Measurements from ENCODE around the gene TIAM2.
A peak's percentile ranks its signal among the peaks of the same experiment; 100 is the strongest.

The TIAM2 gene

GRCh38 chr6:155244434-155244833 is 249.3 kb downstream of the TIAM2 start:
- no peak for DNase-seq (ENCODE audit: low read depth in 2 of 2)
- no peak overlapping the region for H3K4me3 ChIP-seq (replicated peaks in 1 of 2; ENCODE audit: low read depth in 2 of 2, low read length in 2 of 2)
- no peak for TF ChIP-seq CTCF (IDR thresholded peaks at IDR 0.05; ENCODE audit: low read depth, low read length)

- DNase-seq (ENCODE audit: low read depth in 2 of 2), result no peak
- no peak overlapping the region for H3K4me3 ChIP-seq (replicated peaks in 1 of 2; ENCODE audit: low read depth in 2 of 2, low read length in 2 of 2)
- TF ChIP-seq CTCF (IDR thresholded peaks at IDR 0.05; ENCODE audit: low read depth, low read length), result no peak
These were observed 250.1 kb downstream of the TIAM2 start for GRCh38 chr6:155245193-155245592.

- no peak for DNase-seq (ENCODE audit: low read depth in 2 of 2)
- H3K4me3 ChIP-seq (replicated peaks in 1 of 2; ENCODE audit: low read depth in 2 of 2, low read length in 2 of 2), result no peak overlapping the region
- TF ChIP-seq CTCF (IDR thresholded peaks at IDR 0.05; ENCODE audit: low read depth, low read length), result no peak
These were observed 250.7 kb downstream of the TIAM2 start for GRCh38 chr6:155245831-155246230.

GRCh38 chr6:155246825-155247224 is 251.7 kb downstream of the TIAM2 start:
- no peak for DNase-seq (ENCODE audit: low read depth in 2 of 2)
- H3K4me3 ChIP-seq (replicated peaks in 1 of 2; ENCODE audit: low read depth in 2 of 2, low read length in 2 of 2), result no peak overlapping the region
- no peak for TF ChIP-seq CTCF (IDR thresholded peaks at IDR 0.05; ENCODE audit: low read depth, low read length)

- no peak for TF ChIP-seq CTCF (IDR thresholded peaks at IDR 0.05; ENCODE audit: low read depth, low read length)
- H3K4me3 ChIP-seq (replicated peaks in 1 of 2; ENCODE audit: low read depth in 2 of 2, low read length in 2 of 2), result no peak overlapping the region
- peak; percentile 51 to 73 for DNase-seq (ENCODE audit: low read depth in 2 of 2)
These were observed 252.5 kb downstream of the TIAM2 start for GRCh38 chr6:155247618-155248007.

GRCh38 chr6:155248008-155249001 is 253.2 kb downstream of the TIAM2 start:
- peak; percentile 80 to 81 for DNase-seq (ENCODE audit: low read depth in 2 of 2)
- peak; percentile 79 for TF ChIP-seq CTCF (IDR thresholded peaks at IDR 0.05; ENCODE audit: low read depth, low read length)
- H3K4me3 ChIP-seq (replicated peaks in 1 of 2; ENCODE audit: low read depth in 2 of 2, low read length in 2 of 2), result no peak overlapping the region

Data from cardiac fibroblast (primary cell).